Esophagus squamous epithelium (tissue), 4 donors: ENCODE results near the gene CAPRIN2.

Experiments
- POLR2A ChIP-seq, 4 donors: fragments of 450-650 bp; IDR thresholded peaks; one replicate each; pipeline ENCODE4 v1.6.1; 2017; ENCODE audit warnings: antibody characterized with exemption in 4 of 4, mild to moderate bottlenecking in 4 of 4, moderate library complexity in 3 of 4
- TF ChIP-seq, protein P1 (sequence below), 6 experiments: fragments of 450-650 bp in 4 of 6; fragments of 200-600 bp in 2 of 6; sonication (generic) in 2 of 6; IDR thresholded peaks; one replicate each; pipeline ENCODE4 v1.5.1; 2016 to 2019; ENCODE audit warnings: antibody characterized with exemption in 6 of 6, mild to moderate bottlenecking in 4 of 6, moderate library complexity in 4 of 6

GRCh38 chr12:30691122-30691879 is 63.5 kb downstream of the CAPRIN2 start:
- TF ChIP-seq, protein P1, sequence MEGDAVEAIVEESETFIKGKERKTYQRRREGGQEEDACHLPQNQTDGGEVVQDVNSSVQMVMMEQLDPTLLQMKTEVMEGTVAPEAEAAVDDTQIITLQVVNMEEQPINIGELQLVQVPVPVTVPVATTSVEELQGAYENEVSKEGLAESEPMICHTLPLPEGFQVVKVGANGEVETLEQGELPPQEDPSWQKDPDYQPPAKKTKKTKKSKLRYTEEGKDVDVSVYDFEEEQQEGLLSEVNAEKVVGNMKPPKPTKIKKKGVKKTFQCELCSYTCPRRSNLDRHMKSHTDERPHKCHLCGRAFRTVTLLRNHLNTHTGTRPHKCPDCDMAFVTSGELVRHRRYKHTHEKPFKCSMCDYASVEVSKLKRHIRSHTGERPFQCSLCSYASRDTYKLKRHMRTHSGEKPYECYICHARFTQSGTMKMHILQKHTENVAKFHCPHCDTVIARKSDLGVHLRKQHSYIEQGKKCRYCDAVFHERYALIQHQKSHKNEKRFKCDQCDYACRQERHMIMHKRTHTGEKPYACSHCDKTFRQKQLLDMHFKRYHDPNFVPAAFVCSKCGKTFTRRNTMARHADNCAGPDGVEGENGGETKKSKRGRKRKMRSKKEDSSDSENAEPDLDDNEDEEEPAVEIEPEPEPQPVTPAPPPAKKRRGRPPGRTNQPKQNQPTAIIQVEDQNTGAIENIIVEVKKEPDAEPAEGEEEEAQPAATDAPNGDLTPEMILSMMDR (IDR thresholded peaks at IDR 0.05): no peak
- no peak for TF ChIP-seq POLR2A (IDR thresholded peaks at IDR 0.05)
